ENCODE measurements around the gene KLK6. TPM values are rescaled to one million over a fixed set of nuclear protein-coding genes. Genes with fewer than 3 reads are reported as not detected.

KLK6 gene
- total RNA-seq, 1 donor from 2014 or later = not detected

- Mint-ChIP-seq H3K4me1 (ENCODE audit: low read depth) (no peaks in the 10 kb centered on the region), H3K27me3 (ENCODE audit: low read depth) (peaks cover 13% of the 10 kb centered on the region), H3K9me3 (ENCODE audit: low read depth) (no peaks in the 10 kb centered on the region), H3K27ac (ENCODE audit: unreplicated experiment) (no peak overlapping the region), H3K4me3 (ENCODE audit: unreplicated experiment) (no peak overlapping the region), H3K36me3 (ENCODE audit: low read depth) (no peaks in the 10 kb centered on the region)
- no peak for TF ChIP-seq CTCF (IDR thresholded peaks at IDR 0.05)
- DNase-seq (ENCODE audit: low spot score) = no peak
Observed at GRCh38 chr19:50933640-50934039, 35.8 kb downstream of the KLK6 start.

GRCh38 chr19:50932690-50933083 is 36.7 kb downstream of the KLK6 start:
- peaks cover 15% of the 10 kb centered on the region for H3K27me3 Mint-ChIP-seq (ENCODE audit: low read depth)
- no peak for TF ChIP-seq CTCF (IDR thresholded peaks at IDR 0.05)
- H3K4me1 Mint-ChIP-seq (ENCODE audit: low read depth) = no peaks in the 10 kb centered on the region
- no peaks in the 10 kb centered on the region for H3K36me3 Mint-ChIP-seq (ENCODE audit: low read depth)
- no peak overlapping the region for H3K27ac Mint-ChIP-seq (ENCODE audit: unreplicated experiment)
- H3K4me3 Mint-ChIP-seq (ENCODE audit: unreplicated experiment) = no peak overlapping the region
- no peaks in the 10 kb centered on the region for H3K9me3 Mint-ChIP-seq (ENCODE audit: low read depth)
- no peak for DNase-seq (ENCODE audit: low spot score)

GRCh38 chr19:50932018-50932689 is 37.2 kb downstream of the KLK6 start:
- Mint-ChIP-seq H3K9me3 (ENCODE audit: low read depth) (no peaks in the 10 kb centered on the region), H3K4me1 (ENCODE audit: low read depth) (no peaks in the 10 kb centered on the region), H3K27me3 (ENCODE audit: low read depth) (peaks cover 19% of the 10 kb centered on the region)

GRCh38 chr19:50931023-50931422 is 38.4 kb downstream of the KLK6 start:
- Mint-ChIP-seq H3K4me3 (ENCODE audit: unreplicated experiment) (no peak overlapping the region), H3K9me3 (ENCODE audit: low read depth) (no peaks in the 10 kb centered on the region), H3K4me1 (ENCODE audit: low read depth) (no peaks in the 10 kb centered on the region), H3K27ac (ENCODE audit: unreplicated experiment) (no peak overlapping the region), H3K27me3 (ENCODE audit: low read depth) (peaks cover 21% of the 10 kb centered on the region), H3K36me3 (ENCODE audit: low read depth) (no peaks in the 10 kb centered on the region)
- no peak for DNase-seq (ENCODE audit: low spot score)
- no peak for TF ChIP-seq CTCF (IDR thresholded peaks at IDR 0.05)

More at GRCh38 chr19:50932018-50932689, 37.2 kb downstream of the KLK6 start:
- H3K36me3 Mint-ChIP-seq (ENCODE audit: low read depth) = no peaks in the 10 kb centered on the region
- TF ChIP-seq CTCF (IDR thresholded peaks at IDR 0.05) = no peak
- DNase-seq (ENCODE audit: low spot score) = no peak
- no peak overlapping the region for H3K4me3 Mint-ChIP-seq (ENCODE audit: unreplicated experiment)
- no peak overlapping the region for H3K27ac Mint-ChIP-seq (ENCODE audit: unreplicated experiment)

GRCh38 chr19:50928831-50929230 is 40.6 kb downstream of the KLK6 start:
- no peak for DNase-seq (ENCODE audit: low spot score)
- Mint-ChIP-seq H3K27ac (ENCODE audit: unreplicated experiment) (no peak overlapping the region), H3K9me3 (ENCODE audit: low read depth) (no peaks in the 10 kb centered on the region), H3K27me3 (ENCODE audit: low read depth) (peaks cover 22% of the 10 kb centered on the region), H3K4me1 (ENCODE audit: low read depth) (no peaks in the 10 kb centered on the region), H3K36me3 (ENCODE audit: low read depth) (no peaks in the 10 kb centered on the region), H3K4me3 (ENCODE audit: unreplicated experiment) (no peak overlapping the region)
- no peak for TF ChIP-seq CTCF (IDR thresholded peaks at IDR 0.05)
